Pulmonary artery endothelial cell (primary cell): ENCODE results near the gene STPG2. TPM values are rescaled to one million over a fixed set of nuclear protein-coding genes. Genes with fewer than 3 reads are reported as not detected.
A peak's percentile ranks its signal among the peaks of the same experiment; 100 is the strongest.

Source experiments
- DNase-seq: peaks from one replicate; pipeline ENCODE4 v3.0.0-alpha.2; 2011; ENCODE audit warnings: low read depth, low spot score
- total RNA-seq: library from RNA; depleted of rRNA; stranded (reverse); fragments of >200 nt; gene quantifications from 2 replicates; pipeline ENCODE4 v1.2.3, GENCODE V29; 2014

The STPG2 gene
- total RNA-seq, result 0.07 and 0.14 TPM in 2 replicates

GRCh38 chr4:98143001-98143899 is at the start of gene STPG2:
Gene STPG2 (minus strand): TSS chr4:98143476.
- peak; percentile 56 for DNase-seq

GRCh38 chr4:98185279-98185678 is 42.0 kb upstream of the STPG2 start:
- DNase-seq, result no peak

- DNase-seq, result no peak
These were observed 38.5 kb upstream of the STPG2 start for GRCh38 chr4:98181809-98182208.

GRCh38 chr4:98179951-98180350 is 36.7 kb upstream of the STPG2 start:
- DNase-seq, result no peak

GRCh38 chr4:98176531-98176930 is 33.3 kb upstream of the STPG2 start:
- DNase-seq, result no peak

GRCh38 chr4:98170035-98170434 is 26.8 kb upstream of the STPG2 start:
- no peak for DNase-seq

- no peak for DNase-seq
These were observed 23.4 kb upstream of the STPG2 start for GRCh38 chr4:98166731-98167041.

GRCh38 chr4:98166025-98166730 is 22.9 kb upstream of the STPG2 start:
- no peak for DNase-seq

GRCh38 chr4:98162696-98163095 is 19.4 kb upstream of the STPG2 start:
- no peak for DNase-seq

GRCh38 chr4:98151145-98151924 is 8.1 kb upstream of the STPG2 start:
- DNase-seq, result no peak

- DNase-seq, result no peak
These were observed 7.0 kb upstream of the STPG2 start for GRCh38 chr4:98150092-98150761.

- no peak for DNase-seq
These were observed 5.6 kb upstream of the STPG2 start for GRCh38 chr4:98148856-98149255.

- DNase-seq, result no peak
These were observed 17.1 kb downstream of the STPG2 start for GRCh38 chr4:98126141-98126540.

GRCh38 chr4:98125585-98125984 is 17.7 kb downstream of the STPG2 start:
- no peak for DNase-seq

GRCh38 chr4:98117363-98117762 is 25.9 kb downstream of the STPG2 start:
- DNase-seq, result no peak

GRCh38 chr4:98113012-98113411 is 30.3 kb downstream of the STPG2 start:
- no peak for DNase-seq

- no peak for DNase-seq
These were observed 32.3 kb downstream of the STPG2 start for GRCh38 chr4:98110929-98111328.

GRCh38 chr4:98110214-98110613 is 33.1 kb downstream of the STPG2 start:
- no peak for DNase-seq

- DNase-seq, result no peak
These were observed 40.6 kb downstream of the STPG2 start for GRCh38 chr4:98102660-98103059.

- DNase-seq, result no peak
These were observed 41.3 kb downstream of the STPG2 start for GRCh38 chr4:98101988-98102387.

GRCh38 chr4:98098764-98099163 is 44.5 kb downstream of the STPG2 start:
- no peak for DNase-seq

GRCh38 chr4:98094118-98094517 is 49.2 kb downstream of the STPG2 start:
- DNase-seq, result no peak
